Memory B cell (primary cell): Measurements from ENCODE around the gene AR.

ENCODE experiments used
- ATAC-seq: fragments of 150-1000 bp; cut with Tn5 transposase; 2 replicates; pipeline ENCODE4 v1.10.0; 2021; ENCODE audit warnings: low read depth, mild to moderate bottlenecking, moderate library complexity
- DNase-seq, 2 donors: peaks; one replicate each; pipeline ENCODE4 v3.0.0; 2022; ENCODE audit warnings: low spot score in 2 of 2
- H3K27ac Mint-ChIP-seq: one replicate; pipeline ENCODE4 v1.8.0; 2022; ENCODE audit warnings: mild to moderate bottlenecking, moderate library complexity, mixed read lengths
- H3K27me3 Mint-ChIP-seq: one replicate; pipeline ENCODE4 v1.8.0; 2022; ENCODE audit warnings: mixed read lengths
- H3K36me3 Mint-ChIP-seq: one replicate; pipeline ENCODE4 v1.8.0; 2022; ENCODE audit warnings: mild to moderate bottlenecking, mixed read lengths
- H3K4me1 Mint-ChIP-seq: one replicate; pipeline ENCODE4 v1.8.0; 2022; ENCODE audit warnings: mixed read lengths
- H3K4me3 Mint-ChIP-seq: one replicate; pipeline ENCODE4 v1.8.0; 2022; ENCODE audit warnings: mild to moderate bottlenecking, moderate library complexity, mixed read lengths
- H3K9me3 Mint-ChIP-seq: one replicate; pipeline ENCODE4 v1.8.0; 2022; ENCODE audit warnings: mixed read lengths

Gene AR

GRCh38 chrX:67700602-67701001, 156.8 kb downstream of the AR start:
- Mint-ChIP-seq H3K27ac (no peak overlapping the region), H3K27me3 (no peaks in the 10 kb centered on the region), H3K4me3 (no peak overlapping the region), H3K36me3 (no peaks in the 10 kb centered on the region), H3K4me1 (no peaks in the 10 kb centered on the region), H3K9me3 (peaks cover 2% of the 10 kb centered on the region)
- DNase-seq (no peak), ATAC-seq (no peak)

GRCh38 chrX:67714004-67714403, 170.2 kb downstream of the AR start:
- Mint-ChIP-seq H3K4me1 (no peaks in the 10 kb centered on the region), H3K9me3 (peaks cover 3% of the 10 kb centered on the region), H3K27me3 (no peaks in the 10 kb centered on the region), H3K4me3 (no peak overlapping the region), H3K27ac (no peak overlapping the region), H3K36me3 (no peaks in the 10 kb centered on the region)
- DNase-seq: no peak
- ATAC-seq: no peak

GRCh38 chrX:67717571-67717970, 173.8 kb downstream of the AR start:
- Mint-ChIP-seq H3K4me3 (no peak overlapping the region), H3K4me1 (no peaks in the 10 kb centered on the region), H3K27me3 (no peaks in the 10 kb centered on the region), H3K36me3 (no peaks in the 10 kb centered on the region), H3K9me3 (peaks cover 5% of the 10 kb centered on the region), H3K27ac (no peak overlapping the region)
- ATAC-seq (no peak), DNase-seq (no peak)

GRCh38 chrX:67718926-67719325, 175.1 kb downstream of the AR start:
- no peak overlapping the region for H3K4me3 Mint-ChIP-seq
- ATAC-seq (no peak), DNase-seq (no peak)
- no peaks in the 10 kb centered on the region for H3K36me3 Mint-ChIP-seq
- no peaks in the 10 kb centered on the region for H3K27me3 Mint-ChIP-seq
- peaks cover 5% of the 10 kb centered on the region for H3K9me3 Mint-ChIP-seq
- no peaks in the 10 kb centered on the region for H3K4me1 Mint-ChIP-seq
- no peak overlapping the region for H3K27ac Mint-ChIP-seq

- DNase-seq: no peak
- Mint-ChIP-seq H3K27ac (no peak overlapping the region), H3K4me3 (no peak overlapping the region), H3K36me3 (no peaks in the 10 kb centered on the region), H3K27me3 (no peaks in the 10 kb centered on the region), H3K9me3 (peaks cover 5% of the 10 kb centered on the region), H3K4me1 (no peaks in the 10 kb centered on the region)
- ATAC-seq: no peak
Observed at GRCh38 chrX:67720344-67720743, 176.5 kb downstream of the AR start.

- H3K36me3 Mint-ChIP-seq: no peaks in the 10 kb centered on the region
- no peak overlapping the region for H3K4me3 Mint-ChIP-seq
- no peak for DNase-seq
- H3K4me1 Mint-ChIP-seq: no peaks in the 10 kb centered on the region
- peaks cover 4% of the 10 kb centered on the region for H3K9me3 Mint-ChIP-seq
- ATAC-seq: no peak
- H3K27ac Mint-ChIP-seq: no peak overlapping the region
- no peaks in the 10 kb centered on the region for H3K27me3 Mint-ChIP-seq
Observed at GRCh38 chrX:67721321-67721720, 177.5 kb downstream of the AR start.

- Mint-ChIP-seq H3K4me1 (no peaks in the 10 kb centered on the region), H3K9me3 (peaks cover 3% of the 10 kb centered on the region), H3K4me3 (no peak overlapping the region), H3K27ac (no peak overlapping the region), H3K27me3 (no peaks in the 10 kb centered on the region), H3K36me3 (no peaks in the 10 kb centered on the region)
- ATAC-seq (no peak), DNase-seq (no peak)
Observed at GRCh38 chrX:67723580-67724351, 179.9 kb downstream of the AR start.

GRCh38 chrX:67724359-67725110, 180.7 kb downstream of the AR start:
- Mint-ChIP-seq H3K36me3 (no peaks in the 10 kb centered on the region), H3K9me3 (peaks cover 3% of the 10 kb centered on the region), H3K4me1 (no peaks in the 10 kb centered on the region), H3K27me3 (no peaks in the 10 kb centered on the region), H3K27ac (no peak overlapping the region), H3K4me3 (no peak overlapping the region)
- ATAC-seq: no peak
- no peak for DNase-seq

GRCh38 chrX:67725471-67725870, 181.7 kb downstream of the AR start:
- Mint-ChIP-seq H3K4me1 (no peaks in the 10 kb centered on the region), H3K4me3 (no peak overlapping the region), H3K27me3 (no peaks in the 10 kb centered on the region), H3K36me3 (no peaks in the 10 kb centered on the region), H3K9me3 (no peaks in the 10 kb centered on the region), H3K27ac (no peak overlapping the region)
- DNase-seq: no peak
- ATAC-seq: no peak

- H3K27me3 Mint-ChIP-seq: no peaks in the 10 kb centered on the region
- H3K4me1 Mint-ChIP-seq: no peaks in the 10 kb centered on the region
- ATAC-seq (no peak), DNase-seq (no peak)
- H3K36me3 Mint-ChIP-seq: no peaks in the 10 kb centered on the region
- H3K27ac Mint-ChIP-seq: no peak overlapping the region
- H3K4me3 Mint-ChIP-seq: no peak overlapping the region
- H3K9me3 Mint-ChIP-seq: no peaks in the 10 kb centered on the region
Observed at GRCh38 chrX:67726018-67726417, 182.2 kb downstream of the AR start.

- Mint-ChIP-seq H3K36me3 (no peaks in the 10 kb centered on the region), H3K9me3 (no peaks in the 10 kb centered on the region), H3K4me1 (no peaks in the 10 kb centered on the region), H3K27me3 (no peaks in the 10 kb centered on the region), H3K27ac (no peak overlapping the region), H3K4me3 (no peak overlapping the region)
- ATAC-seq (no peak), DNase-seq (no peak)
Observed at GRCh38 chrX:67727576-67727975, 183.8 kb downstream of the AR start.

GRCh38 chrX:67730296-67730695, 186.5 kb downstream of the AR start:
- Mint-ChIP-seq H3K36me3 (no peaks in the 10 kb centered on the region), H3K9me3 (no peaks in the 10 kb centered on the region), H3K27me3 (no peaks in the 10 kb centered on the region), H3K4me3 (no peak overlapping the region), H3K4me1 (no peaks in the 10 kb centered on the region), H3K27ac (no peak overlapping the region)
- no peak for ATAC-seq
- DNase-seq: no peak

- Mint-ChIP-seq H3K36me3 (no peaks in the 10 kb centered on the region), H3K4me1 (no peaks in the 10 kb centered on the region), H3K9me3 (no peaks in the 10 kb centered on the region), H3K4me3 (no peak overlapping the region), H3K27me3 (no peaks in the 10 kb centered on the region), H3K27ac (no peak overlapping the region)
- DNase-seq: no peak
- no peak for ATAC-seq
Observed at GRCh38 chrX:67731061-67731460, 187.2 kb downstream of the AR start.

- H3K4me3 Mint-ChIP-seq: no peak overlapping the region
- H3K9me3 Mint-ChIP-seq: no peaks in the 10 kb centered on the region
- H3K27me3 Mint-ChIP-seq: no peaks in the 10 kb centered on the region
- no peak for ATAC-seq
- no peaks in the 10 kb centered on the region for H3K36me3 Mint-ChIP-seq
- no peak overlapping the region for H3K27ac Mint-ChIP-seq
- H3K4me1 Mint-ChIP-seq: no peaks in the 10 kb centered on the region
- no peak for DNase-seq
Observed at GRCh38 chrX:67732864-67733263, 189.0 kb downstream of the AR start.
